Fibroblast of lung (primary cell): ENCODE results near the gene SEC14L1. TPM values are rescaled to one million over a fixed set of nuclear protein-coding genes. Genes with fewer than 3 reads are reported as not detected.
"Not testable (repeated sequence)": the region's sequence is repeated elsewhere in the genome, so short reads cannot be mapped to it uniquely, and the experiment has no call there.

Experiments used
- DNase-seq, 2 donors: peaks; one replicate each; pipeline versions ENCODE4 v3.0.0 to v3.0.0-alpha.2; 2010; ENCODE audit warnings: low read depth in 2 of 2
- H2AFZ ChIP-seq: 2 replicates; pipeline ENCODE4 v1.5.1; 2012; ENCODE audit warnings: low read length, control low read depth, inconsistent platforms
- H3K27ac ChIP-seq: 2 replicates; pipeline ENCODE4 v1.5.1; 2011; ENCODE audit warnings: low read length, control low read depth; ENCODE audit not compliant: insufficient read depth
- H3K27me3 ChIP-seq: 2 replicates; pipeline ENCODE4 v1.5.1; 2011; ENCODE audit warnings: mild to moderate bottlenecking, low read length; ENCODE audit not compliant: control insufficient read depth, insufficient read depth
- H3K36me3 ChIP-seq: 2 replicates; pipeline ENCODE4 v1.5.1; 2011; ENCODE audit warnings: low read length; ENCODE audit not compliant: control insufficient read depth, insufficient read depth
- H3K4me1 ChIP-seq: 2 replicates; pipeline ENCODE4 v1.5.1; 2011; ENCODE audit warnings: low read length; ENCODE audit not compliant: control insufficient read depth, insufficient read depth; ENCODE audit errors: extremely low read depth
- H3K4me2 ChIP-seq: 2 replicates; pipeline ENCODE4 v1.5.1; 2011; ENCODE audit warnings: low read length, control low read depth; ENCODE audit not compliant: insufficient read depth; ENCODE audit errors: extremely low read depth
- H3K4me3 ChIP-seq, 4 experiments: fragments of 200-600 bp in 1 of 4; sonication (generic) in 1 of 4; replicated peaks in 1 of 4; 2 replicates each; pipeline ENCODE4 v1.5.1; 2011 to 2016; ENCODE audit warnings: low read length in 4 of 4, low read depth in 3 of 4, mild to moderate bottlenecking in 3 of 4, control low read depth in 2 of 4, inconsistent platforms in 1 of 4, mixed read lengths in 1 of 4; ENCODE audit not compliant: insufficient read depth in 1 of 4; ENCODE audit errors: control extremely low read depth in 1 of 4
- H3K79me2 ChIP-seq: 2 replicates; pipeline ENCODE4 v1.5.1; 2012; ENCODE audit warnings: mild to moderate bottlenecking, low read length, inconsistent platforms; ENCODE audit not compliant: control insufficient read depth, insufficient read depth
- H3K9ac ChIP-seq: 2 replicates; pipeline ENCODE4 v1.5.1; 2011; ENCODE audit warnings: mild to moderate bottlenecking, low read length, control low read depth; ENCODE audit not compliant: insufficient read depth
- H3K9me3 ChIP-seq: 2 replicates; pipeline ENCODE4 v1.5.1; 2012; ENCODE audit warnings: low read depth, low read length; ENCODE audit not compliant: control insufficient read depth, insufficient read depth
- H4K20me1 ChIP-seq: 2 replicates; pipeline ENCODE4 v1.5.1; 2011; ENCODE audit warnings: low read length; ENCODE audit not compliant: control insufficient read depth, insufficient read depth; ENCODE audit errors: extremely low read depth
- CTCF ChIP-seq, 2 donors: IDR thresholded peaks in 1 of 2; conservative IDR thresholded peaks in 1 of 2; 1 replicate in 1 of 2; 2 replicates in 1 of 2; pipeline ENCODE4 v1.5.1; 2011 to 2012; ENCODE audit warnings: low read length in 2 of 2, control low read depth in 1 of 2, inconsistent platforms in 1 of 2, low read depth in 1 of 2, mild to moderate bottlenecking in 1 of 2
- EZH2 ChIP-seq: IDR thresholded peaks from 2 replicates; pipeline ENCODE4 v1.5.1; 2012; ENCODE audit warnings: low read length, control low read depth, mild to moderate bottlenecking; ENCODE audit errors: missing control alignments
- polyA plus RNA-seq, 2 donors: library from polyadenylated mRNA; depleted of rRNA in 1 of 2; stranded (reverse) in 1 of 2; unstranded in 1 of 2; fragments of >200 nt; gene quantifications; 2 replicates each; pipeline ENCODE4 v1.2.1, GENCODE V29; 2011 to 2012; ENCODE audit warnings: missing spikeins in 1 of 2
- total RNA-seq: library from RNA; depleted of rRNA; stranded (reverse); fragments of >200 nt; gene quantifications from 2 replicates; pipeline ENCODE4 v1.2.1, GENCODE V29; 2014

Gene SEC14L1
- total and polyA plus RNA-seq, 2 donors (not counting 1 experiment from before 2014, with no cell fraction given), result 21.1 to 32.9 TPM

- Histone ChIP-seq H3K36me3 (no peaks in the 10 kb centered on the region), H3K27ac (no peak overlapping the region), H3K9me3 (no peaks in the 10 kb centered on the region), H3K79me2 (no peaks in the 10 kb centered on the region), H3K4me3 (no peak overlapping the region), H3K27me3 (no peaks in the 10 kb centered on the region), H4K20me1 (no peaks in the 10 kb centered on the region), H3K4me2 (no peak overlapping the region), H3K4me1 (no peaks in the 10 kb centered on the region), H2AFZ (no peak overlapping the region), H3K9ac (no peak overlapping the region)
- no peak for TF ChIP-seq EZH2
- TF ChIP-seq CTCF (conservative IDR thresholded peaks at IDR 0.05 in 1 of 2, IDR thresholded peaks at IDR 0.05 in 1 of 2; ENCODE audit: low read depth in 1 of 2, low read length in 2 of 2), result no peak
- DNase-seq, result no peak
These were observed 107.7 kb downstream of the SEC14L1 start for GRCh38 chr17:77248216-77249114.

- H3K27ac ChIP-seq, result no peak overlapping the region
These were observed 110.9 kb downstream of the SEC14L1 start for GRCh38 chr17:77251622-77252183.

GRCh38 chr17:77252306-77252705 lies 111.5 kb downstream of the SEC14L1 start:
- not testable (repeated sequence) for H3K79me2 ChIP-seq, H4K20me1 ChIP-seq, H3K36me3 ChIP-seq, H3K27ac ChIP-seq, H3K9me3 ChIP-seq, H3K4me2 ChIP-seq, H3K27me3 ChIP-seq, H3K4me3 ChIP-seq, H2AFZ ChIP-seq, H3K9ac ChIP-seq
- H3K4me1 ChIP-seq, result peaks cover 20% of the 10 kb centered on the region
- peak; percentile 33 to 80 for DNase-seq

More at GRCh38 chr17:77251622-77252183, 110.9 kb downstream of the SEC14L1 start:
- no peak for TF ChIP-seq CTCF (conservative IDR thresholded peaks at IDR 0.05 in 1 of 2, IDR thresholded peaks at IDR 0.05 in 1 of 2; ENCODE audit: low read depth in 1 of 2, low read length in 2 of 2)
- no peak for TF ChIP-seq EZH2
- H3K9ac ChIP-seq, result no peak overlapping the region
- H3K4me1 ChIP-seq, result peaks cover 20% of the 10 kb centered on the region
- DNase-seq, result no peak
- H3K79me2 ChIP-seq, result no peaks in the 10 kb centered on the region
- H3K4me2 ChIP-seq, result no peak overlapping the region
- no peaks in the 10 kb centered on the region for H3K9me3 ChIP-seq
- H3K36me3 ChIP-seq, result no peaks in the 10 kb centered on the region
- H3K4me3 ChIP-seq, result no peak overlapping the region
- H3K27me3 ChIP-seq, result no peaks in the 10 kb centered on the region
- no peak overlapping the region for H2AFZ ChIP-seq
- H4K20me1 ChIP-seq, result no peaks in the 10 kb centered on the region
